KMS-11 (cell line): Measurements from ENCODE around the gene MRPS5.

Experiments
- H2AFZ ChIP-seq: fragments of 200-600 bp; sonication (generic); 2 replicates; pipeline ENCODE4 v1.6.1; 2016; ENCODE audit warnings: antibody characterized with exemption, mixed run types, low read depth
- H3K27ac ChIP-seq: fragments of 200-600 bp; sonication (generic); 2 replicates; pipeline ENCODE4 v1.6.1; 2016; ENCODE audit warnings: mild to moderate bottlenecking, mixed run types
- H3K27me3 ChIP-seq: fragments of 200-600 bp; sonication (generic); 2 replicates; pipeline ENCODE4 v1.6.1; 2017; ENCODE audit warnings: mild to moderate bottlenecking, low read depth, mixed run types, moderate library complexity; ENCODE audit not compliant: insufficient read depth
- H3K36me3 ChIP-seq: fragments of 200-600 bp; sonication (generic); 2 replicates; pipeline ENCODE4 v1.6.1; 2017; ENCODE audit warnings: mild to moderate bottlenecking, mixed run types; ENCODE audit not compliant: insufficient read depth
- H3K4me1 ChIP-seq: fragments of 200-600 bp; sonication (generic); 2 replicates; pipeline ENCODE4 v1.6.1; 2016; ENCODE audit warnings: mild to moderate bottlenecking, low read depth, mixed run types; ENCODE audit not compliant: poor library complexity, severe bottlenecking
- H3K4me2 ChIP-seq: fragments of 200-600 bp; sonication (generic); 2 replicates; pipeline ENCODE4 v1.7.0; 2016; ENCODE audit warnings: mild to moderate bottlenecking, mixed run types
- H3K4me3 ChIP-seq: fragments of 200-600 bp; sonication (generic); IDR thresholded peaks from 2 replicates; pipeline ENCODE4 v1.6.1; 2017; ENCODE audit warnings: low read depth, low read length, mixed read lengths; ENCODE audit not compliant: insufficient read depth
- H3K79me2 ChIP-seq: fragments of 200-600 bp; sonication (generic); 2 replicates; pipeline ENCODE4 v1.6.1; 2016; ENCODE audit warnings: low read depth, mixed run types; ENCODE audit not compliant: insufficient read depth
- H3K9ac ChIP-seq: fragments of 200-600 bp; sonication (generic); 2 replicates; pipeline ENCODE4 v1.6.1; 2016; ENCODE audit warnings: mild to moderate bottlenecking, mixed run types
- H4K20me1 ChIP-seq: fragments of 200-600 bp; sonication (generic); 2 replicates; pipeline ENCODE4 v1.6.1; 2016; ENCODE audit warnings: mild to moderate bottlenecking, mixed run types; ENCODE audit not compliant: insufficient read depth
- CTCF ChIP-seq: fragments of 200-600 bp; sonication (generic); conservative IDR thresholded peaks from 2 replicates; pipeline ENCODE4 v1.6.1; 2017; ENCODE audit warnings: low read depth, mild to moderate bottlenecking, antibody characterized with exemption, low read length, moderate library complexity, mixed read lengths

The MRPS5 gene

GRCh38 chr2:95061119-95061512 is 60.5 kb downstream of the MRPS5 start:
- H4K20me1 ChIP-seq, result no peaks in the 10 kb centered on the region
- H3K4me2 ChIP-seq, result no peak overlapping the region
- H3K36me3 ChIP-seq, result no peaks in the 10 kb centered on the region
- H3K9ac ChIP-seq, result no peak overlapping the region
- H3K27ac ChIP-seq, result no peak overlapping the region
- H3K4me3 ChIP-seq, result no peak overlapping the region
- H3K27me3 ChIP-seq, result no peaks in the 10 kb centered on the region
- no peaks in the 10 kb centered on the region for H3K4me1 ChIP-seq
- H3K79me2 ChIP-seq, result no peaks in the 10 kb centered on the region
- no peak overlapping the region for H2AFZ ChIP-seq
- no peak for TF ChIP-seq CTCF

GRCh38 chr2:95060446-95061118 is 61.0 kb downstream of the MRPS5 start:
- Histone ChIP-seq H3K27me3 (no peaks in the 10 kb centered on the region), H3K36me3 (no peaks in the 10 kb centered on the region), H2AFZ (no peak overlapping the region), H3K9ac (no peak overlapping the region), H4K20me1 (no peaks in the 10 kb centered on the region), H3K27ac (no peak overlapping the region), H3K4me3 (no peak overlapping the region), H3K4me2 (no peak overlapping the region), H3K79me2 (no peaks in the 10 kb centered on the region), H3K4me1 (no peaks in the 10 kb centered on the region)
- TF ChIP-seq CTCF, result no peak

GRCh38 chr2:95059656-95060370 is 61.8 kb downstream of the MRPS5 start:
- Histone ChIP-seq H3K79me2 (no peaks in the 10 kb centered on the region), H3K9ac (no peak overlapping the region), H3K27me3 (no peaks in the 10 kb centered on the region), H2AFZ (no peak overlapping the region), H3K4me3 (no peak overlapping the region), H3K27ac (no peak overlapping the region), H3K4me2 (no peak overlapping the region), H4K20me1 (no peaks in the 10 kb centered on the region), H3K4me1 (no peaks in the 10 kb centered on the region), H3K36me3 (no peaks in the 10 kb centered on the region)
- no peak for TF ChIP-seq CTCF

- no peak for TF ChIP-seq CTCF
- Histone ChIP-seq H3K9ac (no peak overlapping the region), H3K36me3 (no peaks in the 10 kb centered on the region), H3K4me2 (no peak overlapping the region), H3K27ac (no peak overlapping the region), H3K4me1 (no peaks in the 10 kb centered on the region), H4K20me1 (no peaks in the 10 kb centered on the region), H3K79me2 (no peaks in the 10 kb centered on the region), H3K27me3 (no peaks in the 10 kb centered on the region), H3K4me3 (no peak overlapping the region), H2AFZ (no peak overlapping the region)
These were observed 62.5 kb downstream of the MRPS5 start for GRCh38 chr2:95058989-95059641.
